ENCODE measurements around the gene EFNB1. TPM values are rescaled to one million over a fixed set of nuclear protein-coding genes. Genes with fewer than 3 reads are reported as not detected.
A peak's percentile ranks its signal among the peaks of the same experiment; 100 is the strongest.

EFNB1 gene
- total RNA-seq, 1 donor: 7.4 TPM

- no peak overlapping the region for H3K4me3 ChIP-seq (ENCODE audit: low read depth, low read length)
- DNase-seq (ENCODE audit: low read depth): no peak
- no peak for TF ChIP-seq CTCF (IDR thresholded peaks at IDR 0.05; ENCODE audit: insufficient read depth, low read length)
These were observed 5.2 kb upstream of the EFNB1 start for GRCh38 chrX:68823413-68824151.

- no peak for DNase-seq (ENCODE audit: low read depth)
- no peak overlapping the region for H3K4me3 ChIP-seq (ENCODE audit: low read depth, low read length)
- no peak for TF ChIP-seq CTCF (IDR thresholded peaks at IDR 0.05; ENCODE audit: insufficient read depth, low read length)
These were observed 4.7 kb upstream of the EFNB1 start for GRCh38 chrX:68824152-68824433.

GRCh38 chrX:68824565-68825125, 4.2 kb upstream of the EFNB1 start:
- TF ChIP-seq CTCF (IDR thresholded peaks at IDR 0.05; ENCODE audit: insufficient read depth, low read length): no peak
- H3K4me3 ChIP-seq (ENCODE audit: low read depth, low read length): no peak overlapping the region
- no peak for DNase-seq (ENCODE audit: low read depth)

- TF ChIP-seq CTCF (IDR thresholded peaks at IDR 0.05; ENCODE audit: insufficient read depth, low read length): no peak
- DNase-seq (ENCODE audit: low read depth): peak; percentile 5
- no peak overlapping the region for H3K4me3 ChIP-seq (ENCODE audit: low read depth, low read length)
These were observed 2.5 kb upstream of the EFNB1 start for GRCh38 chrX:68826113-68826980.

- no peak for DNase-seq (ENCODE audit: low read depth)
- TF ChIP-seq CTCF (IDR thresholded peaks at IDR 0.05; ENCODE audit: insufficient read depth, low read length): no peak
- H3K4me3 ChIP-seq (ENCODE audit: low read depth, low read length): no peak overlapping the region
These were observed 1.6 kb upstream of the EFNB1 start for GRCh38 chrX:68827256-68827655.

- H3K4me3 ChIP-seq (ENCODE audit: low read depth, low read length): peak overlapping the region; percentile 50
- peak; percentile 84 for DNase-seq (ENCODE audit: low read depth)
- TF ChIP-seq CTCF (IDR thresholded peaks at IDR 0.05; ENCODE audit: insufficient read depth, low read length): peak; percentile 87
These were observed 785 bp upstream of the EFNB1 start for GRCh38 chrX:68827848-68828624.

All from fibroblast of the aortic adventitia (primary cell).